Mesenchymal stem cell (in vitro differentiated cells and primary cell): ENCODE measurements around the gene AUTS2.

ENCODE experiments used
- DNase-seq: peaks from one replicate; pipeline ENCODE4 v3.0.0-alpha.2; 2013
- H2AFZ ChIP-seq: one replicate; pipeline ENCODE4 v1.6.1; 2013; ENCODE audit warnings: low read depth, mild to moderate bottlenecking, control low read depth, inconsistent platforms, low read length, moderate library complexity
- H2AK5ac ChIP-seq: 2 replicates; pipeline ENCODE4 v1.6.1; 2013; ENCODE audit warnings: low read length, moderate library complexity, mild to moderate bottlenecking, inconsistent platforms; ENCODE audit not compliant: severe bottlenecking
- H2BK120ac ChIP-seq: one replicate; pipeline ENCODE4 v1.6.1; 2013; ENCODE audit warnings: low read depth, mild to moderate bottlenecking, inconsistent platforms, low read length, moderate library complexity
- H2BK12ac ChIP-seq, 2 experiments: one replicate each; pipeline ENCODE4 v1.6.1; 2013; ENCODE audit warnings: inconsistent platforms in 2 of 2, low read length in 2 of 2, mild to moderate bottlenecking in 2 of 2, moderate library complexity in 2 of 2, control low read depth in 1 of 2
- H2BK15ac ChIP-seq: one replicate; pipeline ENCODE4 v1.6.1; 2013; ENCODE audit warnings: mild to moderate bottlenecking, low read depth, inconsistent platforms; ENCODE audit not compliant: poor library complexity, severe bottlenecking
- H2BK5ac ChIP-seq: 2 replicates; pipeline ENCODE4 v1.6.1; 2013; ENCODE audit warnings: low read depth, mild to moderate bottlenecking, low read length, control low read depth, inconsistent platforms; ENCODE audit not compliant: poor library complexity, severe bottlenecking
- H3K14ac ChIP-seq, 2 experiments: one replicate each; pipeline ENCODE4 v1.6.1; 2013; ENCODE audit warnings: inconsistent platforms in 2 of 2, low read length in 2 of 2, control low read depth in 1 of 2, mild to moderate bottlenecking in 1 of 2, moderate library complexity in 1 of 2
- H3K18ac ChIP-seq, 2 experiments: one replicate each; pipeline ENCODE4 v1.6.1; 2013; ENCODE audit warnings: inconsistent platforms in 2 of 2, low read length in 2 of 2, control low read depth in 1 of 2, low read depth in 1 of 2, mild to moderate bottlenecking in 1 of 2
- H3K23ac ChIP-seq, 2 experiments: one replicate each; pipeline ENCODE4 v1.6.1; 2013; ENCODE audit warnings: inconsistent platforms in 2 of 2, low read length in 2 of 2, mild to moderate bottlenecking in 2 of 2, moderate library complexity in 2 of 2, control low read depth in 1 of 2
- H3K27ac ChIP-seq: 2 replicates; pipeline ENCODE4 v1.5.1; 2013; ENCODE audit warnings: mild to moderate bottlenecking, moderate library complexity, low read length, control low read depth, inconsistent platforms; ENCODE audit not compliant: poor library complexity, severe bottlenecking
- H3K27me3 ChIP-seq, 2 experiments: 2 replicates each; pipeline versions ENCODE4 v1.6.1 to v1.7.0; 2013; ENCODE audit warnings: low read length in 2 of 2, mild to moderate bottlenecking in 2 of 2, moderate library complexity in 2 of 2, control low read depth in 1 of 2, inconsistent platforms in 1 of 2; ENCODE audit not compliant: control insufficient read depth in 1 of 2, insufficient read depth in 1 of 2
- H3K36me3 ChIP-seq, 2 experiments: 2 replicates each; pipeline versions ENCODE4 v1.6.1 to v1.7.0; 2013; ENCODE audit warnings: low read length in 2 of 2, control low read depth in 1 of 2, inconsistent platforms in 1 of 2, low read depth in 1 of 2, mild to moderate bottlenecking in 1 of 2; ENCODE audit not compliant: insufficient read depth in 2 of 2, control insufficient read depth in 1 of 2
- H3K4ac ChIP-seq, 2 experiments: one replicate each; pipeline ENCODE4 v1.6.1; 2013; ENCODE audit warnings: inconsistent platforms in 2 of 2, low read length in 2 of 2, mild to moderate bottlenecking in 2 of 2, moderate library complexity in 2 of 2, control low read depth in 1 of 2, low read depth in 1 of 2
- H3K4me1 ChIP-seq: 2 replicates; pipeline ENCODE4 v1.6.1; 2013; ENCODE audit warnings: low read depth, low read length, control low read depth; ENCODE audit not compliant: control insufficient read depth, insufficient read depth
- H3K4me2 ChIP-seq: 2 replicates; pipeline ENCODE4 v1.6.1; 2013; ENCODE audit warnings: low read length, mild to moderate bottlenecking, inconsistent platforms; ENCODE audit not compliant: poor library complexity, severe bottlenecking
- H3K4me3 ChIP-seq, 2 experiments: 2 replicates each; pipeline versions ENCODE4 v1.5.1 to v1.7.0; 2013; ENCODE audit warnings: low read length in 2 of 2, mild to moderate bottlenecking in 2 of 2, control low read depth in 1 of 2, low read depth in 1 of 2; ENCODE audit not compliant: insufficient read depth in 1 of 2
- H3K79me1 ChIP-seq: replicated peaks from 2 replicates; pipeline ENCODE4 v1.6.1; 2013; ENCODE audit warnings: mild to moderate bottlenecking, control low read depth, low read length, inconsistent platforms; ENCODE audit not compliant: poor library complexity, severe bottlenecking
- H3K9ac ChIP-seq: 2 replicates; pipeline ENCODE4 v1.7.0; 2013; ENCODE audit warnings: mild to moderate bottlenecking, low read length, moderate library complexity
- H3K9me3 ChIP-seq: 2 replicates; pipeline ENCODE4 v1.7.0; 2013; ENCODE audit warnings: mild to moderate bottlenecking, low read length; ENCODE audit not compliant: control insufficient read depth
- H4K8ac ChIP-seq: one replicate; pipeline ENCODE4 v1.6.1; 2013; ENCODE audit warnings: inconsistent platforms, mild to moderate bottlenecking, low read length, moderate library complexity
- H4K91ac ChIP-seq: one replicate; pipeline ENCODE4 v1.6.1; 2013; ENCODE audit warnings: mild to moderate bottlenecking, low read length, inconsistent platforms
- WGBS: methylation state at CpG from one replicate; pipeline ENCODE4 v1.1.7; 2013; ENCODE audit warnings: mixed read lengths; 5-methylcytosine and 5-hydroxymethylcytosine counted together

AUTS2 gene

DNA sequence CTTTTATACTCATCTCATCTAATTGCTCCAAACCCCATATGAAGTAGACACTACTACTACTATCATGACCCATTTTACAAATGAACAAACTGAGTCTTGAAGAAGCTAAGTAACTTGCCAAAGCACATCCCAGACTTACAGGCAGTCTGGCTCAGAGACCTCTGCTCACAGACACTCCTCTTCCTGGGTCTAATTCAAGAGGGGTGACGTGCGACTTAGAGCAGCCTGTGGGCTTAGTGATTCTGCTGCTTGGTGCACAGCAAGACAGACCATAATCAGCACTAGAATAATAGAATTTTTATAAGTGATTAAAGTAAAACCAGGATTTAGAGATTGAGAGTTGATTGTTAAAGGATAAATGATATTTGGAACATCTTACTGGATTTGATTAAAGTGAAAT lies 750.8 kb downstream of the AUTS2 start:
- no peaks in the 10 kb centered on the region for H3K79me1 ChIP-seq
- 92% methylated on average over 2 of the region's 2 CpGs for WGBS
- H3K4ac ChIP-seq: no peak overlapping the region
- H3K9me3 ChIP-seq: no peaks in the 10 kb centered on the region
- H3K27me3 ChIP-seq: no peaks in the 10 kb centered on the region
- no peak overlapping the region for H2AK5ac ChIP-seq
- H4K8ac ChIP-seq: no peak overlapping the region
- H2AFZ ChIP-seq: no peak overlapping the region
- no peak overlapping the region for H3K18ac ChIP-seq
- H3K4me2 ChIP-seq: no peak overlapping the region
- DNase-seq: no peak
- no peak overlapping the region for H2BK5ac ChIP-seq
- H2BK120ac ChIP-seq: no peak overlapping the region
- H3K36me3 ChIP-seq: no peaks in the 10 kb centered on the region
- no peak overlapping the region for H2BK12ac ChIP-seq
- no peak overlapping the region for H3K27ac ChIP-seq
- H4K91ac ChIP-seq: no peak overlapping the region
- no peak overlapping the region for H3K4me3 ChIP-seq
- no peak overlapping the region for H2BK15ac ChIP-seq
- H3K4me1 ChIP-seq: no peaks in the 10 kb centered on the region
- no peak overlapping the region for H3K14ac ChIP-seq
- H3K23ac ChIP-seq: no peak overlapping the region
- H3K9ac ChIP-seq: no peak overlapping the region

DNA sequence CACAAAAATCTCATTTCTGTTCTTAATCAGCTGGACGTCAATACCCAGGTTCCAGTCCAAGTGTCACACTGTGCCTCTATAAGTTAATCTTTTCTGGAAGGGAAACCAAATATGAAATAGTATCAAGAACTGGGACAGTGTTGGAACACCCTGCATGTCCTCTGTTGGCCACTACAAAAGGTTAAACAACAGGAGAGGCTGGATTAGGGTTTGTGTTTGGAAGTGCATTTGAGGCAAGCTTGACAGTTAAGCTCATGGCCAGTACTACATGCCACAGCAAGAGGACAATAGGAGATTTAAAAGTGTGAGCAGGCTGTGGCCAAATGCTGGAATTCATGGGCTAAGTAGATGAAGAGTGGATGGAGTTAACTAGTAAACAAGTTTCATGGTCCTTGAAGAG lies 751.5 kb downstream of the AUTS2 start:
- Histone ChIP-seq H2AK5ac (no peak overlapping the region), H3K14ac (no peak overlapping the region), H3K36me3 (no peaks in the 10 kb centered on the region), H3K79me1 (no peaks in the 10 kb centered on the region), H3K4me2 (no peak overlapping the region), H2BK5ac (no peak overlapping the region), H3K27ac (no peak overlapping the region), H3K9me3 (no peaks in the 10 kb centered on the region), H3K4me1 (no peaks in the 10 kb centered on the region), H2BK120ac (no peak overlapping the region), H3K4me3 (no peak overlapping the region), H2BK15ac (no peak overlapping the region), H4K91ac (no peak overlapping the region), H2AFZ (no peak overlapping the region), H3K9ac (no peak overlapping the region), H3K18ac (no peak overlapping the region), H2BK12ac (no peak overlapping the region), H3K23ac (no peak overlapping the region), H3K27me3 (no peaks in the 10 kb centered on the region), H3K4ac (no peak overlapping the region), H4K8ac (no peak overlapping the region)
- DNase-seq: no peak
- 33% methylated on average over 1 of the region's 1 CpG for WGBS

DNA sequence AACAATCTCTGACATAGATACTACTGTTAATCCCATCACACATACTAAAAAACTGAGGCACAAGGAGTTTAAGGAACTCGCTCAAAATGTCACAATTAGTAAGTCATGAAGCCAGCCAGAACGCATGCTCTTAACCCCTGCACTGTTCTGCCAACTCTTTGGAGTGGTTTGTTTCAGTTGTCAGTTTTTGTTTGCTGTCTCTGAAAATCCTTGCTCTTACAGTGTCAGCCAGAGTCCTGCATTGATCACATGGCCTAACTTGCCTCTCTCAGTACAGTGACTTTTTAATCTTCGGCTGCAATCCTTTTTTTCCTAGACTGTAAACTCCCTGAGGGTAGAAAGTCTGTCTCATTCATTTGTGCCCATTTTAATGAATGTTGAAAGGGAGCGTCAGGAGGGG lies 753.8 kb downstream of the AUTS2 start:
- Histone ChIP-seq H4K91ac (no peak overlapping the region), H3K4me2 (no peak overlapping the region), H2BK5ac (no peak overlapping the region), H2AK5ac (no peak overlapping the region), H2BK120ac (no peak overlapping the region), H3K18ac (no peak overlapping the region), H3K9ac (no peak overlapping the region), H3K9me3 (no peaks in the 10 kb centered on the region), H2BK12ac (no peak overlapping the region), H4K8ac (no peak overlapping the region), H2BK15ac (no peak overlapping the region), H2AFZ (no peak overlapping the region), H3K4me1 (no peaks in the 10 kb centered on the region), H3K4me3 (no peak overlapping the region), H3K27me3 (no peaks in the 10 kb centered on the region), H3K36me3 (no peaks in the 10 kb centered on the region), H3K27ac (no peak overlapping the region), H3K23ac (no peak overlapping the region), H3K79me1 (no peaks in the 10 kb centered on the region), H3K14ac (no peak overlapping the region), H3K4ac (no peak overlapping the region)
- WGBS: 67% methylated on average over 4 of the region's 4 CpGs
- DNase-seq: no peak

DNA sequence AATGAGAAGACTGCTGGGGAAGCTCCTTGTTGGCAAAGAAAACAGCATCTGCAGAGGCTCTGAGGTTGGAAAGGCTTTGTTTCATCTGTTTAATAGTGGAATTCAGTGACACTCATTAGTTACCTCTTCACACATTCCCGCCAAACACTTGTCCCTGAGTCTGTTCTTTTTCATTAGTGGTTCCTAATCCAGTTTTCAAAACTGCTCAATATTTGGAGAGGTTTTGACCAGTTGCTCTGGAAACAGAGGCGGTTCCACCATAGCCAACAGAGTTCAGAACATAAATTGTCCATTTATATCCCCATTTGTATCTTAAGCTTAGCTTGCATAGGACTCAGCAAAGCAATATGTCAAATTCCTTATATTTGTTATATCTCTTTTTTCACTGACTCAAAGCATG lies 754.6 kb downstream of the AUTS2 start:
- H3K4ac ChIP-seq: no peak overlapping the region
- no peaks in the 10 kb centered on the region for H3K9me3 ChIP-seq
- no peak overlapping the region for H2BK5ac ChIP-seq
- no peaks in the 10 kb centered on the region for H3K4me1 ChIP-seq
- H3K27ac ChIP-seq: no peak overlapping the region
- H2AK5ac ChIP-seq: no peak overlapping the region
- no peak overlapping the region for H2BK120ac ChIP-seq
- H3K9ac ChIP-seq: no peak overlapping the region
- no peak overlapping the region for H3K18ac ChIP-seq
- no peak overlapping the region for H3K4me3 ChIP-seq
- no peak overlapping the region for H2BK12ac ChIP-seq
- H3K36me3 ChIP-seq: no peaks in the 10 kb centered on the region
- no peak overlapping the region for H2BK15ac ChIP-seq
- WGBS: 88% methylated on average over 2 of the region's 2 CpGs
- H2AFZ ChIP-seq: no peak overlapping the region
- H3K14ac ChIP-seq: no peak overlapping the region
- no peak overlapping the region for H3K23ac ChIP-seq
- no peak overlapping the region for H4K8ac ChIP-seq
- H3K79me1 ChIP-seq: no peaks in the 10 kb centered on the region
- H3K4me2 ChIP-seq: no peak overlapping the region
- DNase-seq: no peak
- H3K27me3 ChIP-seq: no peaks in the 10 kb centered on the region
- no peak overlapping the region for H4K91ac ChIP-seq
